ENCODE measurements around the gene EFR3B. TPM values are rescaled to one million over a fixed set of nuclear protein-coding genes. Genes with fewer than 3 reads are reported as not detected.

Gene EFR3B
- total RNA-seq, 2 experiments from 2014 or later = 0.16 to 0.23 TPM

DNA sequence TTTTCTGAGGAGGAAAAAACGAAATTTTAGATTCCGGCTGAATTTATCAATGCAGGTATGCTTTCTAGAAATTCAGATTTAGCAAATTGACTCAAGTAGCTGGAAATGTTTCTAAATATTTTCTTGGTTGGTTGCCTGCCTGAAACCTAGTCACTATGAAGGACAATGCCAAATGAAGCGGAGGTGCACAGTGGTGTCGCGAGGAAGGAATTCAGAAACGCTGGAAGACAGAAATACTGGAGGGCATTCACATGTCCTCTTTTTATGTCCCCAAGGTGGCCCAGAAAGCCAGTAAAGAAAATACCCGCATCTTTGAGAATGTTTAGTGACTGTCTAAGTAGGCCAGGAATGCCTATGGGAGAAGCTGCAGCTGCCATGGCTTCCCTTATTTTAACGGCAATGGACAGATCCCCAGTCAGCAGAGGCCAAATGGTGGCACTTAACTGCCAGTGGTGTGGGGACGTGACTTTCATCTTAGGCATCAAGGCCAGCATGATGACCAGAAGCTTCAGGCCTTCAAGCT, 15.8 kb upstream of the EFR3B start:
- intact Hi-C loops (cut with micrococcal nuclease) = no loop called here
- Mint-ChIP-seq H3K4me1 (ENCODE audit: low read depth) (peaks cover 3% of the 10 kb centered on the region), H3K36me3 (ENCODE audit: low read depth) (no peaks in the 10 kb centered on the region), H3K27me3 (peaks cover 1% of the 10 kb centered on the region), H3K9me3 (no peaks in the 10 kb centered on the region), H3K27ac (no peak overlapping the region), H3K4me3 (no peak overlapping the region)
- no peak for ATAC-seq
- ChIA-PET CTCF (interaction anchor here (1.1 kb wide), 1 partner anchor 51 kb away, joined by 4 read pairs; no protein-coding TSS in a partner anchor), POLR2A (no interaction called here)
- DNase-seq = no peak
- TF ChIP-seq, protein P1, sequence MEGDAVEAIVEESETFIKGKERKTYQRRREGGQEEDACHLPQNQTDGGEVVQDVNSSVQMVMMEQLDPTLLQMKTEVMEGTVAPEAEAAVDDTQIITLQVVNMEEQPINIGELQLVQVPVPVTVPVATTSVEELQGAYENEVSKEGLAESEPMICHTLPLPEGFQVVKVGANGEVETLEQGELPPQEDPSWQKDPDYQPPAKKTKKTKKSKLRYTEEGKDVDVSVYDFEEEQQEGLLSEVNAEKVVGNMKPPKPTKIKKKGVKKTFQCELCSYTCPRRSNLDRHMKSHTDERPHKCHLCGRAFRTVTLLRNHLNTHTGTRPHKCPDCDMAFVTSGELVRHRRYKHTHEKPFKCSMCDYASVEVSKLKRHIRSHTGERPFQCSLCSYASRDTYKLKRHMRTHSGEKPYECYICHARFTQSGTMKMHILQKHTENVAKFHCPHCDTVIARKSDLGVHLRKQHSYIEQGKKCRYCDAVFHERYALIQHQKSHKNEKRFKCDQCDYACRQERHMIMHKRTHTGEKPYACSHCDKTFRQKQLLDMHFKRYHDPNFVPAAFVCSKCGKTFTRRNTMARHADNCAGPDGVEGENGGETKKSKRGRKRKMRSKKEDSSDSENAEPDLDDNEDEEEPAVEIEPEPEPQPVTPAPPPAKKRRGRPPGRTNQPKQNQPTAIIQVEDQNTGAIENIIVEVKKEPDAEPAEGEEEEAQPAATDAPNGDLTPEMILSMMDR (IDR thresholded peaks at IDR 0.05) = no peak

DNA sequence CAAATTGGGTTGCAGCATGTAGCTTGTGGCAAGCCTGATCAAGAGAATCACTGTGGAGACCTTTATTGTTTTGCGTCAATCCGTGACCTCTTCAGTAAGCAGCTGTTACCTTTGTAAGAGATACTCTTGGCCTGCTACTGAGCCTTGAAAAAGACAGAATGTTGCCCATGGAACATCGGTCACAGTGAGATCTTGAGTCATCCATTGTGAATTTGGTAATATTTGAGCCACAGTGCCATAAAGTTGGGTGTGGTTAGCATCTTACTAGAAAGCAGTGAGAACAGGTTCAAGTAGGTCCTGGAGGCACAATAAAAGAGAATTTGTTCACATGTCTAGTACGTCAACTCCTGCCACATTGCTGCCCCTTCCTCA, 12.7 kb upstream of the EFR3B start:
- TF ChIP-seq, protein P1 (IDR thresholded peaks at IDR 0.05) = no peak
- ATAC-seq (no peak), DNase-seq (no peak)
- Mint-ChIP-seq H3K4me1 (ENCODE audit: low read depth) (peaks cover 3% of the 10 kb centered on the region), H3K4me3 (no peak overlapping the region), H3K27me3 (peaks cover 1% of the 10 kb centered on the region), H3K9me3 (no peaks in the 10 kb centered on the region), H3K27ac (no peak overlapping the region), H3K36me3 (ENCODE audit: low read depth) (no peaks in the 10 kb centered on the region)
- intact Hi-C loops (cut with micrococcal nuclease) = no loop called here
- ChIA-PET POLR2A (no interaction called here), CTCF (no interaction called here)

DNA sequence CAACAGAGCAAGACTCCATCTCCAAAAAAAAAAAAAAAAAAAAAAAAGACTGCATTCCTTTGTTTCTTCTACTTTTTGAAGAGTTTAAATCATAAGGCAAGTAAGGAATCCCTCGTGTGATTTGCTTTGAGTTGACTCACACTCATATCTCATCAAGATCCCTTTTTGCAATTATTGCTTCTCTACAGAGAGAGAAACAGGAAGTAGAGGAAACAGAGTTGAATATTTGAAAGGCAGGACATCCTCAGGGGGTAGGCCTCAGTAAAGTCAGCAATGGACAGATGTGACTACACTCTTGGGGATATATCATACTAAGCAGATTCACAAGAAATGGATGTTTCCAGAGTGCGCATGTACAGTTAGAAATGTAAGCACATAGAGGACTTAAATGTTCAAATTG, 11.2 kb upstream of the EFR3B start:
- ChIA-PET POLR2A (no interaction called here), CTCF (interaction anchor here (0.7 kb wide), 1 partner anchor 152 kb away, joined by 3 read pairs; no protein-coding TSS in a partner anchor)
- DNase-seq (no peak), ATAC-seq (no peak)
- no peaks in the 10 kb centered on the region for H3K27me3 Mint-ChIP-seq
- TF ChIP-seq, protein P1 (IDR thresholded peaks at IDR 0.05) = no peak
- intact Hi-C loops (cut with micrococcal nuclease) = no loop called here
- H3K9me3 Mint-ChIP-seq = no peaks in the 10 kb centered on the region
- H3K36me3 Mint-ChIP-seq (ENCODE audit: low read depth) = no peaks in the 10 kb centered on the region
- no peak overlapping the region for H3K27ac Mint-ChIP-seq
- H3K4me1 Mint-ChIP-seq (ENCODE audit: low read depth) = peaks cover 3% of the 10 kb centered on the region
- no peak overlapping the region for H3K4me3 Mint-ChIP-seq

DNA sequence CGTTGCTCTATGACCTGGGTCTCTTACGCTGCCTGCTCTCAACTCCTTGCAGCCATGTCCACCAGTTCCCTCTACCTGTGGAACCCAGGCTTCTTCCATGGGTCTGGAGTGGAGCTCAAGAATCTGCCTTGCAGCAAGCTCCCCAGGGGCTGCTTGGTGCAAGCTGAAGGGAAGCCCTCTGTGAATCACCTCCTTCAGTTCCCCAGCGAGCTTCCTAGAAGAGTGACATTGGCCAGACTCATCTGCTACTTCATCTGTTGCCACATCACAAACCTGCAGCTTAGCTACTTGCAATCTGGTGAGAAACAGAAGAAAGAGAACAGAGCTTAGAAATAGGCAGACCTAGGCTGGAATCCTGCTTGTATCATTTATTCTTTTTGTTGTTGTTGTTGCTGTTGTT, 9.8 kb upstream of the EFR3B start:
- TF ChIP-seq, protein P1 (IDR thresholded peaks at IDR 0.05) = no peak
- Mint-ChIP-seq H3K4me3 (no peak overlapping the region), H3K36me3 (ENCODE audit: low read depth) (no peaks in the 10 kb centered on the region), H3K27ac (no peak overlapping the region), H3K9me3 (no peaks in the 10 kb centered on the region), H3K4me1 (ENCODE audit: low read depth) (peaks cover 3% of the 10 kb centered on the region), H3K27me3 (no peaks in the 10 kb centered on the region)
- CTCF ChIA-PET = interaction anchor here (1.3 kb wide), 1 partner anchor 56 kb away, joined by 6 read pairs; no protein-coding TSS in a partner anchor
- POLR2A ChIA-PET = no interaction called here
- intact Hi-C loops (cut with micrococcal nuclease) = no loop called here
- DNase-seq = no peak
- ATAC-seq = no peak

DNA sequence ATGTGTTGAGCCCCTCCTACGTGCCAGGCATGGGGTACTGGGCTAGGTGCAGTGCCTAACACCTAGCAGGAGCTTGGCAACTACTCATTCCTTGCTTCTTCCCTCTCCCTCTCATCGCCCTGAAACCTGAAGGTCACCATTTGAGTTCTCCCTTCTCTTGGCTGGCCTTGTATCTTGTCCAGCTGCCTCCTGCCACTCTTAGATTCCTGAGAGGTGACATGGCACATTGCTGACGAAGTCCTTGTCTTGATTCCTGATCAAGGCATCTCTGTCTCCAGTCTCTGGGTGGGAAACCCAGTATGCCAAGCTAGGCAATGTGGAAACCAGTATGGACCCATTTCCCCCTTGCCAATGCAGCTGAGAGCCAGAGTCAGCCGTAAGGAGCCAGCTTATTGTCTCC, 9.0 kb upstream of the EFR3B start:
- CTCF ChIA-PET = no interaction called here
- H3K9me3 Mint-ChIP-seq = no peaks in the 10 kb centered on the region
- intact Hi-C loops (cut with micrococcal nuclease) = no loop called here

More for the DNA sequence above, 9.0 kb upstream of the EFR3B start:
- peaks cover 3% of the 10 kb centered on the region for H3K4me1 Mint-ChIP-seq (ENCODE audit: low read depth)
- TF ChIP-seq, protein P1 (IDR thresholded peaks at IDR 0.05) = no peak
- no peaks in the 10 kb centered on the region for H3K27me3 Mint-ChIP-seq
- no peak overlapping the region for H3K27ac Mint-ChIP-seq
- POLR2A ChIA-PET = no interaction called here
- H3K4me3 Mint-ChIP-seq = no peak overlapping the region
- H3K36me3 Mint-ChIP-seq (ENCODE audit: low read depth) = no peaks in the 10 kb centered on the region
- DNase-seq (no peak), ATAC-seq (no peak)

Measured in activated CD8-positive, alpha-beta T cell treated with anti-CD3 and anti-CD28 coated beads for 36 hours (primary cell).